Measurements from ENCODE around the gene DLX2. TPM values are rescaled to one million over a fixed set of nuclear protein-coding genes. Genes with fewer than 3 reads are reported as not detected.

Gene DLX2
- total and polyA plus RNA-seq, 2 of the 13 experiments (the other 11 are each of a cell fraction or from before 2014, with no cell fraction given): 0.07 to 0.15 TPM

- no peak for TF ChIP-seq THYN1 (CRISPR knock-in tag; IDR thresholded peaks at IDR 0.05; ENCODE audit: borderline replicate concordance, low read depth)
- TF ChIP-seq ZFP90 (CRISPR knock-in tag; IDR thresholded peaks at IDR 0.05; ENCODE audit: borderline replicate concordance): no peak
- no peak for TF ChIP-seq ZBTB20 (CRISPR knock-in tag; IDR thresholded peaks at IDR 0.05; ENCODE audit: borderline replicate concordance, low read depth)
- TF ChIP-seq ZNF776 (CRISPR knock-in tag; IDR thresholded peaks at IDR 0.05): no peak
- TF ChIP-seq ZNF775 (CRISPR knock-in tag; IDR thresholded peaks at IDR 0.05; ENCODE audit: borderline replicate concordance): no peak
- no peak for TF ChIP-seq BRF2 (CRISPR knock-in tag; IDR thresholded peaks at IDR 0.05)
- no peak for TF ChIP-seq HDAC6 (IDR thresholded peaks at IDR 0.05; ENCODE audit: low read depth, low read length)
- no peak for TF ChIP-seq MAFF (IDR thresholded peaks at IDR 0.05; ENCODE audit: low read depth, low read length)
- TF ChIP-seq RARG (CRISPR knock-in tag; IDR thresholded peaks at IDR 0.05; ENCODE audit: low read depth): no peak
- TF ChIP-seq RERE (CRISPR knock-in tag; IDR thresholded peaks at IDR 0.05; ENCODE audit: low read depth): no peak
- TF ChIP-seq CEBPB (IDR thresholded peaks at IDR 0.05; ENCODE audit: borderline replicate concordance, low read depth, low read length): no peak
- no peak for TF ChIP-seq IKZF5 (CRISPR knock-in tag; IDR thresholded peaks at IDR 0.05)
- no peak for TF ChIP-seq RELA (CRISPR knock-in tag; IDR thresholded peaks at IDR 0.05)
- TF ChIP-seq DR1 (CRISPR knock-in tag; IDR thresholded peaks at IDR 0.05): no peak
- 0 out of 2 replicates have a peak, but pooled peaks have one; percentile 43 for TF ChIP-seq DNMT1 (CRISPR knock-in tag; IDR thresholded peaks at IDR 0.05)
- TF ChIP-seq PAF1 (CRISPR knock-in tag; IDR thresholded peaks at IDR 0.05): no peak
- no peak for TF ChIP-seq USF2 (IDR thresholded peaks at IDR 0.05; ENCODE audit: low read depth, low read length)
- TF ChIP-seq USF2 (CRISPR knock-in tag; IDR thresholded peaks at IDR 0.05; ENCODE audit: borderline replicate concordance): no peak
- TF ChIP-seq FOXC1 (CRISPR knock-in tag; IDR thresholded peaks at IDR 0.05; ENCODE audit: borderline replicate concordance): peak; percentile 66; the same call in 1 of the 2 replicates
Observed at GRCh38 chr2:172096626-172097547, 5.8 kb downstream of the DLX2 start (continued).
